Activated naive CD4-positive, alpha-beta T cell treated with anti-CD3 and anti-CD28 coated beads, Interleukin-2, amount 50 U/mL, for 24 hours (primary cell): Measurements from ENCODE around the gene UBQLN1.
A peak's percentile ranks its signal among the peaks of the same experiment; 100 is the strongest.
"Not testable (repeated sequence)": the region's sequence is repeated elsewhere in the genome, so short reads cannot be mapped to it uniquely, and the experiment has no call there.

ENCODE experiments used
- H3K27ac Mint-ChIP-seq: one replicate; pipeline ENCODE4 v1.8.0; 2021; ENCODE audit warnings: mild to moderate bottlenecking, mixed read lengths
- H3K27me3 Mint-ChIP-seq: one replicate; pipeline ENCODE4 v1.8.0; 2021; ENCODE audit warnings: mixed read lengths
- H3K36me3 Mint-ChIP-seq: one replicate; pipeline ENCODE4 v1.8.0; 2021; ENCODE audit warnings: mixed read lengths
- H3K4me1 Mint-ChIP-seq: one replicate; pipeline ENCODE4 v1.8.0; 2021; ENCODE audit warnings: mixed read lengths
- H3K4me3 Mint-ChIP-seq: one replicate; pipeline ENCODE4 v1.8.0; 2021; ENCODE audit warnings: mild to moderate bottlenecking, mixed read lengths
- H3K9me3 Mint-ChIP-seq: one replicate; pipeline ENCODE4 v1.8.0; 2021; ENCODE audit warnings: mixed read lengths

Gene UBQLN1

DNA sequence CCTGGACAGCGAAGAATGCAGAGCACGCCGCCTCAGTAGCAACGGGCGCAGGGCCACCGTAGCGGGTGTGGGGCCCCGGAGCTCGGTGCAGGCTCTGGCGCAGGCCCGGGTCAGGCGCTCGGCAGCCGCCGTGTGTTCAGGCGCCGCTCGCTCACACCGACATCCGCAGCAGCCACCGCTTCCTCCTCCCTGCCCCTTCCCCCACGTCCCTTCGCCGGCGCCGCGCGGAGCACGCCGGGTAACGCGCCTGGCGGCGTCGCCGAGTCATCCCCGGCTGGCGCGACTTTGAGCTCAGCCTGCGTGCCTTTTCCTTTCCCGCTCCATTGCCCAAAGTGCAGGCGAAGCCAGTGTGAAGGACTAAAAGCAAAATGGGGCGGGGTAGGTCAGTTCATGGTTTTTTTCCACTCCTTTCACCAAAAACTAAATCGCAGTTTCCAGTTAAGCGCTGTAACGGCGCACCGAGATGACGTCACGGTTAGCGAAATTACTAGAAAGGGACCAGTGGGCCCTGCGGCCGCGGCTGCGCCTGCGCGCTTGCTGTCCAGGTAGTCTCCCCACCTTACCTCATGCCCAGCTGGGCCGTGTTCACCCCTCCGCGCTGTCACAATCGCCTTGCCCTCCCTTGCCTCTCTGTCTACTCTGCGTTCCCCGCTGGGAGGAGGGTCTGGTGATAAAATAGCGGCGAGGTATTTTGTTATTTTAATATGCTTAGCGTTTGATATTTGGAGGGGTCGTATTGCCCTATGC, at the start of gene UBQLN1:
UBQLN1 (minus strand) TSS at position 191 of the 747 bp plus-strand sequence. CDS start 279 bp downstream, outside the sequence.
- Mint-ChIP-seq H3K27ac (peak within 1 kb of the TSS; percentile 99), H3K9me3 (no peaks in the 10 kb centered on the region), H3K4me1 (peaks cover 50% of the 10 kb centered on the region), H3K36me3 (peaks cover 11% of the 10 kb centered on the region), H3K4me3 (peak within 1 kb of the TSS; percentile 89), H3K27me3 (no peaks in the 10 kb centered on the region)

DNA sequence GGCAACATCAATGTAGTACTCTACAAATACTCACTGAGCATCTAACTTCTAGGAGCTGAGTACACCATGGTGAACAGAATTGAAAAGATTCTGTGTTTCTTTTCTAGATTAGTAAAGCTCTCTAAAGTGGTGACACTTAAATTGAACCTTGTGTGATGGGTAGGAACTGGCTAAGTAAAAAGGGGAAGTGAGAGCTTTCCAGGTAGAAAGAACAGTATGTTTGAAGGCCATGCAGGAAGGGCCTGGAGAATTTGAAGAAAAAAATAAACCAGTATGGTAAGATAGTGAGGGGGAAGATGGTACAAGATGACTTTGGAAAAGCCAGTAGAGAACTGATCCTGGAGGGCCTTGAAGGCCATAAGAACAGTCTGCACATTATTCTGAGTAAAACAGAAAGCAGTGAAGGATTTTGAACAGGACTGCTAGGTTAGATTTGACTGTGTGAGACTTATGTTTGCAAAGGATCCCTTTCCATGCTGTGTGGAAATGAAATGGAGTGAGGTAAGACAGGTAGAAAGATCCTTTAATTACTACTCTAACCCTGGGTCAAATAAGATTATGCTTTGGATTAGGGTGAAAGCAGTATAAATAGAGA, 46.7 kb upstream of the UBQLN1 start:
- Mint-ChIP-seq H3K4me1 (no peaks in the 10 kb centered on the region), H3K27ac (no peak overlapping the region), H3K9me3 (no peaks in the 10 kb centered on the region), H3K4me3 (no peak overlapping the region), H3K27me3 (no peaks in the 10 kb centered on the region), H3K36me3 (peaks cover 11% of the 10 kb centered on the region)

DNA sequence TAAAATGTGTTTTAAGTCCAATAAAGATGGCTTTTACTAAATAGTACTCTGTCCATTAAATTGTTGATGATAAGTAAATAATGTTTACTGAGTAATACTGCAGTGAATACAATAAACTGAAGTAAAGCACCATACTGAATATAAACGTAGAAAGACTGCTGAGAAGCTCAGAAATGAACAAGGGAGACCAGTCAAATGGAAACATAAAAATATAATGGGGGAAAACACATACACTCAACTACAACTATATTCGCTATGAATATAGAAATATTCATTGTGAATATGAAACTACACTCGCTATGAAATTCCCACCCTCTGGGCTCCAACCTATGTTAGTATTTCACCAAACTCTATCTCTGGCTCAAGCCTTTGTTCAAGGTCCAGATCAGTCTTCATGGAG, 41.9 kb upstream of the UBQLN1 start:
- Mint-ChIP-seq H3K27me3 (no peaks in the 10 kb centered on the region), H3K4me3 (no peak overlapping the region), H3K36me3 (peaks cover 11% of the 10 kb centered on the region), H3K4me1 (no peaks in the 10 kb centered on the region), H3K9me3 (no peaks in the 10 kb centered on the region), H3K27ac (no peak overlapping the region)

DNA sequence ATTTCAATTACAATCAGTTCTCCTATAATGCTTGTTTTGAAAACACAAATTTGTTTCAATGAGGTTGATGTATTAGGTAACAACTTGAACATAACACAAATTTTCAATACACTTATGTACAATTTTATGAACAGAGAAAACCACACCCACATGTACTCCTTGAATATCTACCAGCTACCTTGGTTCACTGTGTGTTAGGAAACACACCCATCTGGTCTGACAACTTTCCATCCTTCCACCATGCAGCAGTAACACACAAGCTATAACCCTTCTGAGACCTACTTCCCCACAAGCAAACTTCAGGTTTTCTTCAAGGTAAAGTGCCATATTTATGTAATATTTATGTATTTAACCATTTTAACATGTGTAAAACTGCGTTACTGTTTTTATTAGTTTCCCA, 36.4 kb upstream of the UBQLN1 start:
- no peaks in the 10 kb centered on the region for H3K27me3 Mint-ChIP-seq
- peaks cover 13% of the 10 kb centered on the region for H3K36me3 Mint-ChIP-seq
- H3K4me3 Mint-ChIP-seq, result no peak overlapping the region
- H3K9me3 Mint-ChIP-seq, result no peaks in the 10 kb centered on the region
- no peak overlapping the region for H3K27ac Mint-ChIP-seq
- no peaks in the 10 kb centered on the region for H3K4me1 Mint-ChIP-seq

DNA sequence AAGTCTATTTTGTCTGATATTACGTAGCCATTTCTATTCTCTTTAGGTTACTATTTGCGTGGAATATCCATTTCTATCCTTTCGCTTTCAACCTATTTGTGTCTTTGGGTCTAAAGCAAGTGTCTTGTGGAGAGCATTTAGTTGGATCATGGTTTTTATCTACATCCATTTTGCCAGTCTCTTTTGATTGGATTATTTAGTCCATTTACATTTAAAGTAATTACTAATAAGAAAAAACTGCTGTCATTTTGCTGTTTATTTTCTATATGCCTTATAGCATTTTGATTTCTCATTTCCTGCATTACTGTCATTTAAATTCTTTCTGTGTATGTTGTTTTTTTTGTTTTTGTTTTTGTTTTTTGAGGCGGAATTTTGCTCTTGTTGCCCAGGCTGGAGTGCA, 26.0 kb upstream of the UBQLN1 start:
- Mint-ChIP-seq H3K4me3 (no peak overlapping the region), H3K36me3 (peaks cover 13% of the 10 kb centered on the region), H3K27me3 (no peaks in the 10 kb centered on the region), H3K27ac (no peak overlapping the region), H3K9me3 (no peaks in the 10 kb centered on the region), H3K4me1 (no peaks in the 10 kb centered on the region)

DNA sequence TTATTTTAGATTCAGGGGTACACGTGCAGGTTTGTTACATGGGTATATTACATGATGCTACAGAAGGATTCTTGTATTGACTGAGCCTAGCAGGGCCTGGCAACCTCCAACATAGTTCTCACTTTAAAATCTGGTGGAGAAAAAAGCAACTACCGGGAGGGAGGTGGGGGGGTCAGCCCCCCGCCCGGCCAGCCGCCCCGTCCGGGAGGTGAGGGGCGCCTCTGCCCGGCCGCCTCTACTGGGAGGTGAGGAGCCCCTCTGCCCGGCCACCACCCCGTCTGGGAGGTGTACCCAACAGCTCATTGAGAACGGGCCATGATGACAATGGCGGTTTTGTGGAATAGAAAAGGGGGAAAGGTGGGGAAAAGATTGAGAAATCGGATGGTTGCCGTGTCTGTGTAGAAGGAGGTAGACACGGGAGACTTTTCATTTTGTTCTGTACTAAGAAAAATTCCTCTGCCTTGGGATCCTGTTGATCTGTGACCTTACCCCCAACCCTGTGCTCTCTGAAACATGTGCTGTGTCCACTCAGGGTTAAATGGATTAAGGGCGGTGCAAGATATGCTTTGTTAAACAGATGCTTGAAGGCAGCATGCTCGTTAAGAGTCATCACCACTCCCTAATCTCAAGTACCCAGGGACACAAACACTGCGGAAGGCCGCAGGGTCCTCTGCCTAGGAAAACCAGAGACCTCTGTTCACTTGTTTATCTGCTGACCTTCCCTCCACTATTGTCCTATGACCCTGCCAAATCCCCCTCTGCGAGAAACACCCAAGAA, 21.0 kb upstream of the UBQLN1 start:
- H3K4me1 Mint-ChIP-seq, H3K27ac Mint-ChIP-seq, H3K36me3 Mint-ChIP-seq, H3K9me3 Mint-ChIP-seq, H3K27me3 Mint-ChIP-seq, H3K4me3 Mint-ChIP-seq: not testable (repeated sequence)

DNA sequence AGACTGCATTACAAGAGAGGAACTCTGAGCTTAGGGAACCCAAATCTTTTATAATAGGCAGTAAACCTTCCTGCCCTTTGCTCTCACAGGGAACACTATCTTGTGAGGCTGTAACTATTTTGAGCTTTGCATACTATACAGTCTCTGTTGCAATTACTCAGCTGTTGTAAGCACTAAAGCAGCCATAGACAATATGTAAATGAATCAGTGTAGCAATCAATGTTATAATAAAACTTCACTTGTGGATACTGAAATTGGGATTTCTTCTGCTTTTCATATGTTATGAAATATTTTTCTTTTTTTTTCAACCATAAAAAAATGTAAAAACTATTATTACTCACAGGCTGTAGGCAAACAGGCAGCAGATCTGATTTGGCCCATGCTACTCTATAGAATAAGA, 16.7 kb upstream of the UBQLN1 start:
- peaks cover 2% of the 10 kb centered on the region for H3K36me3 Mint-ChIP-seq
- H3K4me3 Mint-ChIP-seq, result no peak overlapping the region
- H3K27me3 Mint-ChIP-seq, result no peaks in the 10 kb centered on the region
- H3K27ac Mint-ChIP-seq, result no peak overlapping the region
- no peaks in the 10 kb centered on the region for H3K4me1 Mint-ChIP-seq
- H3K9me3 Mint-ChIP-seq, result no peaks in the 10 kb centered on the region

DNA sequence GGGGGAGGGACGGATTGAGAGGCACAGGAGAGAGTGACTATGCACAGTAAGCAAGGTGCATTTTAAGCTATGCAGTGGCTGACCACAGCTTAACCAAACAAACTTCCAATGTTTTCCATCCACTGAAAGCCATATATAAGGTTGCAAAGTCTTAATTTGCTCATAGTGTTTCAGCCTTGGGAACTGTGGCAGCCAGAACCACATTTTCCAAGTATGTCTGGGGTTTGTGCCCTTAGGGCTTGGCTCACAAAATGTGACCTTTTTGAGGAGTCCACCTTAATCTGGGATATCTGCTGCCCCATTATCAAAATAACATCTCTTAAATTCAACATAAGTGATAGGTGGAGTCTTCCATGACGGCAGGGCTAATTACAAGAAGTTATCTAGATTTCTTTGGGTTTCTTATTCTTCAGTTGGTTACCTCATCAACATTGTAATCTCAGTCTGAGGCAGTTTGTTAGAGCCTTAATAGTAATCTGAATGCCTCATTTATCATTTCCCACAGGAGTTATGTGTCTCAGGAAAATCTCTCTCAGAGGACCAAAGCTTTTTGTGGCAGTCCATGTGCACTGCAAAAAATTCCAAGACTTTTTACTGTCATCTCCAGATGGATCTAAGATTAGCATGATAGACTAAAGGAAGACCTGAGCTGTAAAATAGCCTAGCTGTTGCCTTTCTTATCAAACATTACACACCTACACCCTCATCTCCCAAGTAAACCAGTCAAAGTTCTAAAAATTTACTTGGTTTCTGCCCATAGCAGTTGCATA, 15.2 kb upstream of the UBQLN1 start:
- Mint-ChIP-seq H3K27me3 (no peaks in the 10 kb centered on the region), H3K27ac (no peak overlapping the region), H3K36me3 (peaks cover 2% of the 10 kb centered on the region), H3K4me1 (no peaks in the 10 kb centered on the region), H3K9me3 (no peaks in the 10 kb centered on the region), H3K4me3 (no peak overlapping the region)

DNA sequence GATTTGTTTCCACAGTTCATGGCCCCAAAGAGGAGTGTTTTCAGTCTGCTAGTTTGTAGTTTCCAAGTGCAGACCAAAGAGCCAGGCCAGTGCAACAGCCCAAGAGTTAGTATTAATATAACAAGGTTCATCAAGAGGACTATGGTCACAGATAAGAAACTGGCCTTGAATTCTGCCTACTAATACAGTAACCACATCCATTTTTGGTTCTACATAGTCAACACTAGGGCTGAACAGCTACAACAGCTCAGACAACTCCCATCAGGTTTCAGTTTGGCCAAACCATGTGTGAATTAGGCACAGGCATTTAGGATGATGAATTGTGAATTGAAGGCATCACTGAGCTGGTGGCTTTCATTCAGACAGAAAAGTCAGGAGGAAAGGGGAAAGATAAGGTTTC, 13.8 kb upstream of the UBQLN1 start:
- Mint-ChIP-seq H3K27ac (no peak overlapping the region), H3K36me3 (peaks cover 2% of the 10 kb centered on the region), H3K4me3 (no peak overlapping the region), H3K9me3 (no peaks in the 10 kb centered on the region), H3K27me3 (no peaks in the 10 kb centered on the region), H3K4me1 (no peaks in the 10 kb centered on the region)

DNA sequence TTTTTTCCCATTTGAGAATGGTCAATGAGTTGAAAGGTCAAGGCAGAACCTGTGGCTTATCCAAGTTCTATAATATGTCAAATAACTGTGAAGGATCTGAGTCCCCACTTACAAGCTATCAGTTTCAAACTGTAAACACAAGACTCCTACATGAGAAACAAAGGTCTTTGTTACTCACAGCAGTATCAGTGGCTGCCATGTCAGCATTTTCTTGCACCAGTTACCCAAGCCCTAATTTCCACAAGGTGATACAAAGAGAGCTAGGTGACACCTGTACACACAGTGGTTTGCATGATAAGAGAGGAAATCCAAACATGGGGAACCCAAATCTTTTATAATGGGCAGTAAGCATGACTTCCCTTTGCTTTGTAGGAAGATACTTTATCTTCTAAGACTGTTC, 8.0 kb upstream of the UBQLN1 start:
- Mint-ChIP-seq H3K4me3 (no peak overlapping the region), H3K36me3 (no peaks in the 10 kb centered on the region)

DNA sequence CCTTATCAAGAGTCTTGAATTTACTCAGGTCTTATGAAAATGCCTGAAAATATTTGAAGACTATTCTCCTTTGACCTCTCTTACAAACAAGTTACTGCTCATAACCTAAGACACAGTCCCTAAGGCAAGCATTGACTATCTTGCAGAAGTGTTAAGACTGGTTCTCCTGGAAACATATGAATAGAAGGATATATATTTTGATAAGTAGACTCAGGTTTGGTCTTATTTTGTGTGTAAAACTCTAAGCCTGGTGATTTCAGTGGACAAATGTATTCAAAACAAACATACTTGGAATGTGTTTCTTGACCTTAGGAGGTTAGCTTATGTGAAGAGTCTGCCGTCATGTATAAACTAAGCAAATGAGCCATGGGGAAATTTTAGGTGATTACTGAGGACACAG, 7.5 kb upstream of the UBQLN1 start:
- Mint-ChIP-seq H3K4me3 (no peak overlapping the region), H3K4me1 (no peaks in the 10 kb centered on the region), H3K36me3 (no peaks in the 10 kb centered on the region)

More for the DNA sequence above, 8.0 kb upstream of the UBQLN1 start:
- Mint-ChIP-seq H3K9me3 (no peaks in the 10 kb centered on the region), H3K27me3 (no peaks in the 10 kb centered on the region), H3K27ac (no peak overlapping the region), H3K4me1 (no peaks in the 10 kb centered on the region)

DNA sequence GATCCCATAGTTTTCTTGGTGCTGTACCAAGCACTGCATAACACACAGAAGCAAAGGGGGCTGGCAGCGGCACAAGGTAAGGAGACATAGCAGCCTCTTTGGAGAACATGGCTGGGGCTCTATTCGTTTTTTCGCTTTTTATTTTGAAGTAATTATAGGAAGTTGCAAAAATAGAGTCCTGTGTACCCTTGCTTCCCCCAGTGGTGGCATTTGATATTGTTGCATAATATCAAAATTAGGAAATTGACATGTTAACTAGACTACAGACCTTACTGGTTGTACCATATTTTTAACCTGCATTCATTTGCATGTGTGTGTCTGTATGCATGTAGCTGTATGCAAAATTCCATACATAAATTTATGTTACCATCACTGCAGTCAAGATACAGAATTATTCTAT, 6.6 kb upstream of the UBQLN1 start:
- Mint-ChIP-seq H3K4me1 (peaks cover 2% of the 10 kb centered on the region), H3K27me3 (no peaks in the 10 kb centered on the region), H3K9me3 (no peaks in the 10 kb centered on the region), H3K27ac (no peak overlapping the region), H3K36me3 (no peaks in the 10 kb centered on the region), H3K4me3 (no peak overlapping the region)

More for the DNA sequence above, 7.5 kb upstream of the UBQLN1 start:
- Mint-ChIP-seq H3K9me3 (no peaks in the 10 kb centered on the region), H3K27ac (no peak overlapping the region), H3K27me3 (no peaks in the 10 kb centered on the region)

DNA sequence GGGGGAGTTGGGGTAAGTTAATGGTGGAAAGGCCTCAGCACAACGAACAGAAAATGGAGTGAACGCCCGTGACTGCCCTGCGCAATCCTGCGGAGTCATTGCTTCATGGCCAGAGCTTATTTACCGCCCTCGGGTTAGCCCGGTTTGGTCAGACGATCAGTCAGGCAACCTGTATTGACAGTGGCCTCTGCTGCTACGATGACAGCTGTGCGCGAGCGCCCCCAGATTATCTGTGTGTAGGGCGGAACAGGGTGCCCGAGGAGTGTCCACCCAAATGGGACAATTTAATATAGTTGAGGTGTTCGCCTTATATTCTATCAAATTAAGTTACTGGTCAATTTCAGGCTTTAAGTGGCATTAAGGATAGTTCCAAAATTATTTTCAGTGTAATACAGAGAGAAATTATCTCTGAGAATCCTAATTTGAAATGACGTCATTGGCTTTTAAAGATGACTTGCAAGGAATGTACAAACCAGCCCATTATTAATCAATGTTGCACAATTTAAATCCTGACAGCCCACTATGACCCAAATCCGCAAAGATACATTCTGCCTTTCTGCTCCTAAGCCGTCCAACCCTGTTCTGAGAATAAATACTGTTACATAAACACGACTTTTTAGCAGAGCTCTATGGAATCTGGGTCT, 879 bp upstream of the UBQLN1 start:
- H3K4me1 Mint-ChIP-seq, result peaks cover 43% of the 10 kb centered on the region

DNA sequence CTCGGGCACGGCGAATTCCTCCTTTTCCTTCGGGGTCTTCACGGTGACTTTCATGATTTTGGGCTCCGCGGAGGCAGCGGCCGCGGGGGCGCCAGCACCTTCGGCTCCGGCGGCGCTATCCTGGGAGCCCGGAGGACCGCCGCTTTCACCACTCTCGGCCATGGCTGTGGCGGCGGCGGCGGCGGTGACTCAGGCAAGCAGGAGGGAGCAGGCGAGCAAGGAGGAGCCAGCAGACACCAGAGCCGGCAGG, 315 bp downstream of the UBQLN1 start:
- peaks cover 53% of the 10 kb centered on the region for H3K4me1 Mint-ChIP-seq
- H3K9me3 Mint-ChIP-seq, result no peaks in the 10 kb centered on the region
- H3K4me3 Mint-ChIP-seq, result peak overlapping the region; percentile 89
- H3K27me3 Mint-ChIP-seq, result no peaks in the 10 kb centered on the region
- peaks cover 11% of the 10 kb centered on the region for H3K36me3 Mint-ChIP-seq
- H3K27ac Mint-ChIP-seq, result peak overlapping the region; percentile 99

More for the DNA sequence above, 879 bp upstream of the UBQLN1 start:
- H3K27ac Mint-ChIP-seq, result peak overlapping the region; percentile 99
- H3K4me3 Mint-ChIP-seq, result peak overlapping the region; percentile 89
- H3K27me3 Mint-ChIP-seq, result no peaks in the 10 kb centered on the region
- H3K9me3 Mint-ChIP-seq, result no peaks in the 10 kb centered on the region
- peaks cover 11% of the 10 kb centered on the region for H3K36me3 Mint-ChIP-seq
